Right renal pelvis (tissue), 4 donors: ENCODE data around the gene TAGAP. TPM values are rescaled to one million over a fixed set of nuclear protein-coding genes. Genes with fewer than 3 reads are reported as not detected.
"Not testable (repeated sequence)": the region's sequence is repeated elsewhere in the genome, so short reads cannot be mapped to it uniquely, and the experiment has no call there.

Experiments
- DNase-seq, 4 donors: peaks; one replicate each; pipeline ENCODE4 v3.0.0-alpha.2; 2013; ENCODE audit warnings: low read depth in 4 of 4, low spot score in 3 of 4, missing footprints in 1 of 4
- polyA plus RNA-seq, 4 donors: library from polyadenylated mRNA; unstranded; fragments of 120-200 nt; gene quantifications; one replicate each; pipeline ENCODE4 v1.2.1, GENCODE V29; 2013; ENCODE audit not compliant: insufficient read length in 4 of 4

Gene TAGAP
- polyA plus RNA-seq, 4 donors = 0.56 to 1.4 (median 0.81) TPM

DNA sequence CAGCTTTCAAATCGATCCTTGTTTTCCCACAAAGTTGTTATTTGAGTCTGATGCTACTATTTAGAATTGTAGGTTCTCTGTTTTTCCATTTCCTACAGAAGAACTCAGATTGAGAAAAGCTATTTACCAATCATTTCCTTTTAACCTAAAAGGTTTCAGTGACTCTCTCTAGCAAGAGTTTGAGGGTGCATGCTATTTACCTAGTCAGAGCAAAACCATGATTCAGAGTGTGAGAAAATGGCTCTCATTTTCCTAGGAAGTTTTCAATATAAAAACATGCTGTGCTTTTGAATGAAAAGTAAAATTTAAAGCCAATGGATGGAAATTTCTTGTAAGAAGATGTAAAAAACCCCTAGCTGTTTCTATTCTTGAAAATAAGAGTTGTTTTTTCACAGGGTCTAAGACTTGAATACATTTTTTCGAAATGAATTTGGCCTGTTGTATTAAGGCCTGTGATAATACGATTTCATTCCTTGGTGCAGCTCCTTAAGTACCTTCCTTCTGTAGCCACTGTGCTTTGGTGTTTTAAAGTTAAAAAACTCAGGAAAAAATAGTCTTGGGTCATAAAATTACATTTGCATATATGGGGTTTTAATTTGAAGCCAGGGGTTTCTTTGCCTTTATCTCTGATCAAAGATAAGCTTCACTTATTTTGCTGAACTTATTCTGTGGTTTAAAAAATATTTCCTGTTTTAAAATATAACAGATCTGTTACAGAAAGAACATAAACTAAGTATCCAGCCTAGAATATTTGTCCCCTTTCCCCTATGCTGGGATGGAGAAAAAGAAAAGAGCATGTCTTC, 26.8 kb downstream of the TAGAP start:
- DNase-seq = no peak

DNA sequence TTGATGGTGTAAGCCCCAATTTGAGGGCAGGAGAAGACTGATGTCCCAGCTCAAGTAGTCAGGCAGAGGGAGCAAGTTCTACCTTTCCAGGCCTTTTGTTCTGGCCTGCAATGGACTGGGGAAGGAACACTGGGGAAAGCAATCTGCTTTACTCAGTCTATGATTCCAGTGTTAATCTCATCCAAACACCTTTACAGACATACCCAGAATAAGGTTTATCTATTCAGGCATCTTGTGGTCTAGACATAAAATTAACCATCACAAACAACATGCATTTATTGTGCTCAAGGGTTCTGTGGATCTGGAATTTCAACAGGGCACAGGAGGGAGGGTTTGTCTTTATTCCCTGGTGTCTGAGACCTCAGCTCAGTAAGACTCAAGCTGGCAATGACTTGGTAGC, 30.4 kb downstream of the TAGAP start:
- no peak for DNase-seq

DNA sequence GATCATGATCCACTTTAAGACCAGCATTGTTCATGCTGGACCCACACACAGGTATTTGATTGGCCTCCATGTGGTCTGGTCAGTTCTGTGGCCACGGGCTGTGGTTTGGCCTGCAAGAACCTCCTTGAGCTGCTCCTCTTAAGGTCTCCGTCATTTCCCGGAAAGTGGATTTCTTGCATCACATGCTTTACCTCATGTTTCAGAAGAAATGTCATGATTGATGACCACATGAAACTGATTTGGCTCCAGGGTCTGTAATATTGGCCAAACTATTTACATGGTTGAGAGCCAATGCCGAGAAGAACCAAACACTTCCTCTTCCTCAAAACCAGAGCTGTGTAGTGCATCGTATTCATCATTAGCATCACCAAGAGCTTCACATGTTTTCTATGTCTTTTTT, 31.6 kb downstream of the TAGAP start:
- DNase-seq = no peak

DNA sequence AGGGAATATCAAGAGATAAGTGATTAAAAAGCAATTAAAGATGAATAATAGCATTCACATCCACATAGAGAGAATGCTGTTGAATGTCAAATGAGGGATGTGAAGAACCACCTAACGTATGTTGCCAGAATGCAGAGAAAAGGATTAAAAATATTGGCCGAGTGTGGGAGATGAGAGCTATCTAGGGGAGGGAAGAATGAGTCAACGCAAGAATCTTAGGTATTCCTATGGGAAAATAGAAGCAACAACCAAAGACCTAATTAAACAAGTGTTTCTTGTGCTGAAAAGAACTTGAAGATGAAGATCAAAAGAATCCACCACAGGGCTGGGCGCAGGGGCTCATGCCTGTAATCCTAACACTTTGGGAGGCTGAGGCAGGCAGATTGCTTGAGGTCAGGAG, 32.6 kb downstream of the TAGAP start:
- no peak for DNase-seq

DNA sequence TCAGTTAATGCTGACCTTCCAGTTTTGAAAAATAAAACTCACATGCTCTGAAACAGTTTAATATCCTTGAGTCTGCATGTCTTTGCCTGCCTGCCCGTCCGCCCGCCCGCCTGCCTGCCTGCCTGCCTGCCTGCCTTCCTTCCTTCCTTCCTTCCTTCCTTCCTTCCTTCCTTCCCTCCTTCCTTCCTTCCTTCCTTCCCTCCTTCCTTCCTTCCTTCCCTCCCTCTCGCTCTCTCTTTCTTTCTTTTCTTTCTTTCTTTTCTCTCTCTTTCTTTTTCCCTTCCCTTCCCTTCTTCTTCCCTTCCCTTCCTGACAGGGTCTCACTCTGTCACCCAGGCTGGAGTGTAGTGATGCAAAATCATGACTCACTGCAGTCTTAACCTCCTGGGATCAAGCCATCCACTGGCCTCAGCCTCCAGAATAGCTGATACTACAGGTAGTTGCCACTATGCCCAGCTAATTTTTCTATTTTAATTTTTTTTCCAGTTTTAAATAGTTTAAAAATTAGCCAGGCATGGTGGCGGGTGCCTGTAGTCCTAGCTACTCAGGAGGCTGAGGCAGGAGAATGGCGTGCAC, 34.7 kb downstream of the TAGAP start:
- DNase-seq = not testable (repeated sequence)

DNA sequence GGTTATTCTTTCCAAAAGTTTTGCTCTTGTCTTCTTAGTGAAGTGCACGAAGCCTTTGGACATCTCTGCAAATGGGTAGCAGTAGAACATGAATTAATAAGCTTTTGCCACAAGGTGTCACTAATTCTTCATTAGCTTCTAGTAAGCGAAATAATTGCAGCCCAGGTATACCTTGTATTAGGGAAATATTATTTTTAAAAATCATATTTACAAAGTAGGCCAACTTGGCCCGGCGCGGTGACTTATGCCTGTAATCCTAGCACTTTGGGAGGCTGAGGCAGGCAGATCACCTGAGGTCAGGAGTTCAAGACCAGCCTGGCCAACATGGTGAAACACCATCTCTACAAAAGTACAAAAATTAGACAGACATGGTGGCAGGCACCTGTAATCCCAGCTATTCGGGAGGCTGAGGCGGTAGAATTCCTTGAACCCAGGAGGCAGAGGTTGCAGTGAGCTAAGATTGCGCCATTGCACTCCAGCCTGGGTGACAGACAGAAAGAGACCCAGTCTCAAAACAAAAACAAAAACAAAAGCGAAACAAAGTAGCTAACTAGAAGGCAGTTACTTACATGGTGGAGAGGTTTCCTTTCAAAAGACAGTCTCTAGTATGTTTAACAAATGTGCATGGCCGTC, 36.0 kb downstream of the TAGAP start:
- DNase-seq = peak in 1 of 4 donors; percentile 16

DNA sequence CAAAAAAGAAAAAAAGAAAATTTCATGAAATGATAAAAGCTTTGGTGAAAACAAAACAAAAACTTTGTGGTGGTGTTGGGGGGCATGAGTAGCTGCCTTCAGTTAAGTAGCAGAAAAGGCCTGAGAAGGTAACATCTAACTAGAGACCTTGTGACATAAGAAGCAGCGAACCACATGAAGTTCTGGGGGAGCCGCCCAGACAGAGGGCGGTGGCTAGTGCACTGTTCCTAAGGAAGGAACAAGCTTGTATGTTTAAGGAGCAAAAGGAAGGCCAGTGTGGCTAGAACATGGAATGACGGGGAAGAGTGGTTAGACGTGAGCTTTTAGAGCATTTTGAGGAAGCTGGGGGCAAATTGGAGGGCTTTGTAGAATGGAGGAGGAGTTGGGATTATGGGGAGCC, 37.3 kb downstream of the TAGAP start:
- no peak for DNase-seq

DNA sequence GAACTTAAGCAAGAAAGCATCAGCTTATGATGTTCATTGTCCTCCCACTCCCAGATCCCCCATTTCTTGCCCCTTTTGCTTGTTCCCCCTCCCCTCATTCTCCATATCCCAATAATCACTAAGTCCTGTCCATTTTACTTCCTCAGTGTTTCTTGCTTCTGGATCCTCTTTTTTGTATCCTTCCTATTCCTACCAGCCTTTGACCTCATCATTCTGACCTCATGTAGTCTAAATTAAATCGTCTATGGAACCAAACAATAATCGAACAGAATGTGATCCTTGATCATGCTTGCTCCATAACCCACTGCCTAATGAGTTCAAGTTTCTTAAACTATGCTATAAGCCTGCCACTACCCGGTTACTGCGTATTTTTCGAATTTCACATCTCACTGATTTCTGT, 39.4 kb downstream of the TAGAP start:
- DNase-seq = no peak

DNA sequence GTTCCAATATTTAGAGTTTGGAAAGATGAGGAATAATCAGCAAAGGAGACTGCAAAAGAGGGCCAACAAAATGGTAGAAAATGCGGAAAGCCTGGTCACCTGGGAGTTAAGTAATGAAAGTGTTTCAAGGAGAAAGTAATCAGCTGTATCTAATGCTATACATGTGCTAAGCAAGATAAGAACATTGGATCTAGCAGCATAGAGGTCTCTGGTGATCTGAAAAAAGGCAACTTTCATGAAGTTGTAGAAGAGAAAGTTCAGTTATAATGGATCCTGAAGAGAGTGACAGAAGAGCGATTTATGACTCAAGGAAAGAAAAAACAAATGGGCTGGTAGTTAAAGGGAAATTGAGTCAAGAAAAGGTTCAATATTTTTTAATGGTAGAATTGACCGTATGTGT, 40.2 kb downstream of the TAGAP start:
- no peak for DNase-seq

DNA sequence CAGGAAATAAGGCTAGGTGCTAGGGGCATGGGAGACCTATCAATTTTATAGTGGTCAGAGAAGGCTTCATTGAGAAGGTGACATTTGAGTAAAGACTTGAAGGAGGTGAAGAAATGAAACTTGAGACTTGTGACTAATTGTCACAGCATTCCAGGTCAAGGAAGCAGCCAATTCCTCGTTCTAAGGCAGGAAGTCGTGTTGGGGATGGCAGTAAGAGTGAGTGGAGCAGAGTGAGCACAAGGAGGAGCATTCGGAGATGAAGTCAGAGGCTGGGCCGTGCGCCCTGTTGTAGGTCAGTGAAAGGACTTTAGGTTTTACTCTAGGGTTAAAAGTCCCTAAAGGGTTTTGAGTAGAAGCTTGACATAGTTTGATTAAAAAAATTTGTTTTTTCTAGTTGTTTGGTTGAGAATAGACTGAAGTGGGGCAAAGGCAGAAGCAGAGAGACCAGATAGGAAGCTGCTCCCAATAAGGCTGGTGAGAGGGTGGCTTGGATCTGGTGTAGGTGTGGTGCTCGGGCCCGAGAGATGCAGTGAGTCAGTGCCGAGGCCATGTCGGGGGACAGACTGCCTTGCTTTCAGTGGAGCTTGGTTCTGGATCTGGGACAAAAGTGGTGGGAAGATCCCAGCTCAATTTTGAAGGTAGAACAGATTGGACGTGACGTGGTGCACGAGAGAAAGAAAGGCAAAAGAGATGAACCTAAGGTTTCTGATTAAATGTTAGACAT, 42.2 kb downstream of the TAGAP start:
- DNase-seq = no peak

DNA sequence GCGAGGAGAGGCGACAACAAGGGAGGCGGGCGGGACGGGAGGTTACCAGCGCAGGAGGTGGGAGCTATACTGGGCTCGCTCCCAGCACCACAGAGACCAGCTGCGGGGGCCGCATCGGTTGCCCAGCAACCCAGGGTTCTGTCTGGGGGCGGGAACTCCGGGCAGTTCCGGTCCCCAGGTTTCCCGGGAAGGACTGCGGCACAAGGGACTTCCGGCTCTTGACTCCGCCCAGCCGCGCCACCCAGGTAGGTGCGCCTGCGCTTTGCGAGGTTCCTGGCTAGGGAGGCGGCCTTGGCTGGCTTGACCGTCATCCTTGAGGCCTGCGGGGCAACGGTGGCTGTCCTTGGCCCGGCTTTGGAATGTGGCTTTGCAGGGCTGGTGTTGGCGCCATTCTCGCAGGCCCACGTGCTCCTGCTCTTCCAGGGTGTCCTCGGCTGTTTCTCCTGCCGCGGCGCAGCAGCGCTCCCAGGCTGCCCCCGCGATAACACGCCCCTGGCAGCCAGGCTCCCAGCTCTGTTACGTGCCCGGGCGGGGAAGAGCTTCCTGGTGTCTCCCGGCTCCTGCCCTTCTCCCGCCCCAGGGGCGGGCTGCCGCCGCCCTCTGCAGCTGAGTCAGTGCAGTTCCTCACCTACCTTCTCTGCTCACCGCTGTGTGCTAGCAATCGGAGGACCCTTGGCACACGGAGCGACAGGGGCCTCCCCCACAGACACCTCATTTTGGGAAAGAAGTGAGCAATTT, 45.0 kb downstream of the TAGAP start, which contains the start of gene RSPH3:
Gene RSPH3, minus strand, starts transcription at position 537 of the 738 bp plus-strand sequence. CDS start 652 bp downstream, outside the sequence.
- DNase-seq = peak; percentile 90 to 92 (median 90)

DNA sequence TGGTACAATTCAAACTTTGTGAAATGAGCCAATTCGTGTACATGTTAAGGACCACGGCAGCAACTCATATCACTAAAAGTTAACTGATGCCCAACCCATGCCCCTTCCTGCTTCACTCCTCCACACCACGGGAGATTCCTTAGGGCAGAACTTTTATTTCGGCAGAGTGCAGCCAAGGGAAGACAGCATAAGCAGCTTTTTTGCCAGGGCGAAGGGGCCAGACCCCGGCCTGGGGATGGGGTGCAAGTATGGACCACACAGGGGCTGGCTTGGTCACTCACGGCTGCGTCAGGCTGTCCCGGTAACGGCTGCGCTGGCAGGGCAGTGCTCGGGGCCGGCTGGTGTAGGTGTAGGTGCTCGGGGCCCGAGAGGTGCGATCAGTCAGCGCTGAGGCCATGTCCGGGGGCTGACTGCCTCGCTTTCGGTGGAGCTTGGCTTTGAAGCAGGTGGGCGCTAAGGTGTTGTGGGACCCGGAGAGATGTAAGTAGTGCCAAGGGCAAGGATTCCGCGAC, 45.6 kb downstream of the TAGAP start:
- peak in 2 of 4 donors; percentile 20 to 38 for DNase-seq

DNA sequence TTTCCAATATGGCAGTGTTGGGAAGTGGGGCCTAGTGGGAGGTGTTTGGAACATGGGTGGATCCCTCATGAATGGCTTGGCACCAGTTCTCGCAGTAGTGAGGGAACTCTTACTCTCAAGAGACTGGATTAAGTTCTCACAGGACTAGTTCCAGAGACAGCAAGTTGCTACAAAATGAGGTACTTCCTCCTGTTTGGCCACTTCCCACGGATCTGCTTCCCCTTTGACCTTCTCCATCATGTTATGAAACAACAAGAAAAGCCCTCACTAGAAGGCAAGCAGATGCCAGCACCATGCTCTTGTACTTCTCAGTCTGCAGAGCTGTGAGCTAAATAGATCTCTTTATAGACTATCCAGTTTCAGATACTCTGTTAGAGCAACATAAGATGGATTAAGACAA, 47.9 kb downstream of the TAGAP start:
- DNase-seq = no peak

DNA sequence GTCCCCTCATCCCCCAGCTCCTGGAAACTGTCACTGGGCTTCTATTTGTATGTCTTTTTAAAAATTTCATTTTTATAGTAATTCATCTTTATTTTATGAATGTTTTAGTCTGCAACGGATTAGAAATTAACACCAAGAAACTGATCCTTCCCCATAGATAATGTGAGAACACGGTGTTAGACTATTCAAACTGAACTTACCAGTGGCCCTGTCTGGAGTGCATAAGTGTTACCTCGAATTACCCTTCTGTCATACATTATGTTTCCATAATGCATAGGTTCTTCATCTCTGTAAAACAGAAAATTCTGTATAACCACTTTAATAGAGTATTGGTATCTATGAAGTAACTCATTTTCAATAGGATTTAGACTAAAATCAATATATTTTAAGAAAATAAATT, 51.2 kb downstream of the TAGAP start:
- no peak for DNase-seq

DNA sequence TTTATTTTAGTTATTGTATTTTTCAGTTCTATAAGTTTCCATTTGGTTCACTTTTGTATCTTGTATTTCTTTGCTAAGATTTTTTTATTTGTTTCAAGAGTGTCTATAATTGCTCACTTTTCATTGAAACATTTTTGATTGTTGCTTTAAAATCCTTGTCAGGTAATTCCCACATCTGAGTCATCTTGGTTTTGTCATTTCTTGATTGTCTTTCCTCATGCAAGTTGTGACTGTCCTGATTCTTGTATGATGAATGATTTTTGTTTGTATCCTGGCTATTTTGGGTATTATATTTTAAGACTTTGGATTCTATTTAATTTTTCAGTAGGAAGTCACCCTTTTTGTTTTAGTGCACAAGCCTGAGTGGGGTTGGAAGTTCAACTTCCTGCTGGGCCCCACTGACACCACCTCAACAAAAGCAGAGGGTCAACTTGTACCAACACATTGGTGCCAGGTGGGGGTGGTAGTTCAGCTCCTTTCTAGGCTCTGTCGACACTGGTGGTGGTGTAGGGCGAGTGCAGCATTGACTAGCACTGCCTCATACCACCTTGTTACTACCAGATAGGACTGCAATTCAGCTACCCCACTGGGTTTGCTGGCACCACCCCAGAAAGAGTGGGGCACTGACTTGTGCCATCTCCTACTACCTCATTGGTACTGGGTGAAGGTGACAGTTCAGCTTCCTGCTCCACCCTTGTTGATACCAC, 53.6 kb downstream of the TAGAP start:
- DNase-seq = no peak

DNA sequence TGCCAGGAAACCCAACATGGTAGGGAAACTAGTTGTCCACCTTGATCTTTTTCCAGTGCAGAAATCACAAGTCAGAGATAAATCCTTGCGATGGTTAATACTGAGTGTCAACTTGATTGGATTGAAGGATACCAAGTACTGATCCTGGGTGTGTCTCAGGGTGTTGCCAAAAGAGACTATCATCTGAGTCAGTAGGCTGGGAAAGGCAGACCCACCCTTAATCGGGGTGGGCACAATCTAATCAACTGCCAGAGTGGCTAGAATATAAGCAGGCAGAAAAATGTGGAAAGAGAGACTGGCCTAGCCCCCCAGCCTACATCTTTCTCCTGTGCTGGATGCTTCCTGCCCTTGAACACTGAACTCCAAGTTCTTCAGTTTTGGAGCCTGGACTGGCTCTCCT, 55.1 kb downstream of the TAGAP start:
- DNase-seq = not testable (repeated sequence)

DNA sequence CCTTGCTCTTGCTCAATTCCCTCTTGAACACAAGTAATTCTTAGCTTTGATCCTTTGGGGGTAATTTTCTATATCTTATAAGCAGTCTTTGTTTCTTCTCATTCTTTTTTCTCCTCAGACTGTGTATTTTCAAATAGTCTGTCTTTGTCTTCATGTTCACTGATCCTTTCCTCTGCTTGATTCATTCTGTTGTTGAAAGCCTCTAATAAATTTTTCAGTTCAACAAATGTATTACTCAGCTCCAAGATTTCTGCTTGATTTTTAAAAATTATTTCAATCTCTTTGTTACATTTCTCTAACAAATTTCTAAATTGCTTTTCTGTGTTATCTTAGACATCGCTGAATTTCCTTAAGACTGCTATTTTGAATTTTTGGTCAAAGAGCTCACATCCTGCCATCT, 56.3 kb downstream of the TAGAP start:
- no peak for DNase-seq

DNA sequence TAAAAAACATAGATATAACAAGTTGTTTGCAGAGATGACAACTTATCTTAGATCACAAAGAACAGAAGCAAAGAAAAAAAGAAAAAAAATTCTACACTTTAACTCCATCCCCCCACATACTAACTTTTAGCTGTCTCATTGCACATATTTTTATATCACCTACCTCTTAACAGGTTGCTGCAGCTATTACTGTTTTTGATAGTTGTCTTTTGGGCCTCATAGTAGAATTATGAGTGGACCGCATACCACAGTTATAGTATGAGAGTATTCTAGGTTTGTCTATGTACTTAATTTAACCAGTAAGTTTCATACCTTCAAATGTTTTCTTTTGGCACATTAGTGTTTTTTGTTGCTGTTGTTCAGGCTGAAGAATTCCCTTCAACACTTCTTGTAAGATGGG, 57.1 kb downstream of the TAGAP start:
- DNase-seq = no peak
